Cardiac fibroblast (primary cell): Measurements from ENCODE around the gene TCF4.
A peak's percentile ranks its signal among the peaks of the same experiment; 100 is the strongest.

Source experiments
- DNase-seq, 2 donors: peaks; one replicate each; pipeline versions ENCODE4 v3.0.0 to v3.0.0-alpha.2; 2010; ENCODE audit warnings: low read depth in 2 of 2
- H3K4me3 ChIP-seq, 2 donors: replicated peaks in 1 of 2; 1 replicate in 1 of 2; 2 replicates in 1 of 2; pipeline ENCODE4 v1.5.1; 2011; ENCODE audit warnings: low read depth in 2 of 2, low read length in 2 of 2, mild to moderate bottlenecking in 2 of 2, moderate library complexity in 1 of 2
- CTCF ChIP-seq: IDR thresholded peaks from one replicate; pipeline ENCODE4 v1.5.1; 2011; ENCODE audit warnings: low read depth, mild to moderate bottlenecking, low read length, inconsistent platforms

TCF4 gene

GRCh38 chr18:55605733-55606338 is 17.8 kb upstream of the TCF4 start:
- no peak for TF ChIP-seq CTCF
- DNase-seq: no peak

GRCh38 chr18:55603775-55604174 is 15.8 kb upstream of the TCF4 start:
- no peak overlapping the region for H3K4me3 ChIP-seq
- TF ChIP-seq CTCF: no peak
- peak in 1 of 2 donors; percentile 51 for DNase-seq

More at GRCh38 chr18:55605733-55606338, 17.8 kb upstream of the TCF4 start:
- no peak overlapping the region for H3K4me3 ChIP-seq

GRCh38 chr18:55593888-55594287 is 5.9 kb upstream of the TCF4 start:
- no peak overlapping the region for H3K4me3 ChIP-seq
- no peak for TF ChIP-seq CTCF
- peak in 1 of 2 donors; percentile 49 for DNase-seq

- no peak overlapping the region for H3K4me3 ChIP-seq
- peak; percentile 75 to 83 for DNase-seq
- no peak for TF ChIP-seq CTCF
Measured at GRCh38 chr18:55592572-55592971, 4.6 kb upstream of the TCF4 start.

- no peak for TF ChIP-seq CTCF
- DNase-seq: peak in 1 of 2 donors; percentile 55
Measured at GRCh38 chr18:55592106-55592505, 4.1 kb upstream of the TCF4 start.

GRCh38 chr18:55589625-55590291 is 1.8 kb upstream of the TCF4 start:
- peak overlapping the region; percentile 68 for H3K4me3 ChIP-seq
- no peak for TF ChIP-seq CTCF
- DNase-seq: peak; percentile 98

More at GRCh38 chr18:55592106-55592505, 4.1 kb upstream of the TCF4 start:
- H3K4me3 ChIP-seq: no peak overlapping the region
